GM12801 (cell line): ENCODE data around the gene ROR2.

ENCODE experiments used
- TF ChIP-seq, protein P1 (sequence below): IDR thresholded peaks from one replicate; pipeline ENCODE4 v1.5.1; 2011; ENCODE audit warnings: control low read depth; ENCODE audit not compliant: insufficient read length; ENCODE audit errors: extremely low read depth

ROR2 gene

GRCh38 chr9:91803151-91803940 is 146.7 kb downstream of the ROR2 start:
- TF ChIP-seq, protein P1, sequence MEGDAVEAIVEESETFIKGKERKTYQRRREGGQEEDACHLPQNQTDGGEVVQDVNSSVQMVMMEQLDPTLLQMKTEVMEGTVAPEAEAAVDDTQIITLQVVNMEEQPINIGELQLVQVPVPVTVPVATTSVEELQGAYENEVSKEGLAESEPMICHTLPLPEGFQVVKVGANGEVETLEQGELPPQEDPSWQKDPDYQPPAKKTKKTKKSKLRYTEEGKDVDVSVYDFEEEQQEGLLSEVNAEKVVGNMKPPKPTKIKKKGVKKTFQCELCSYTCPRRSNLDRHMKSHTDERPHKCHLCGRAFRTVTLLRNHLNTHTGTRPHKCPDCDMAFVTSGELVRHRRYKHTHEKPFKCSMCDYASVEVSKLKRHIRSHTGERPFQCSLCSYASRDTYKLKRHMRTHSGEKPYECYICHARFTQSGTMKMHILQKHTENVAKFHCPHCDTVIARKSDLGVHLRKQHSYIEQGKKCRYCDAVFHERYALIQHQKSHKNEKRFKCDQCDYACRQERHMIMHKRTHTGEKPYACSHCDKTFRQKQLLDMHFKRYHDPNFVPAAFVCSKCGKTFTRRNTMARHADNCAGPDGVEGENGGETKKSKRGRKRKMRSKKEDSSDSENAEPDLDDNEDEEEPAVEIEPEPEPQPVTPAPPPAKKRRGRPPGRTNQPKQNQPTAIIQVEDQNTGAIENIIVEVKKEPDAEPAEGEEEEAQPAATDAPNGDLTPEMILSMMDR: no peak

GRCh38 chr9:91802391-91802790 is 147.6 kb downstream of the ROR2 start:
- TF ChIP-seq, protein P1: no peak

GRCh38 chr9:91800473-91801030 is 149.5 kb downstream of the ROR2 start:
- TF ChIP-seq, protein P1: no peak

DNA sequence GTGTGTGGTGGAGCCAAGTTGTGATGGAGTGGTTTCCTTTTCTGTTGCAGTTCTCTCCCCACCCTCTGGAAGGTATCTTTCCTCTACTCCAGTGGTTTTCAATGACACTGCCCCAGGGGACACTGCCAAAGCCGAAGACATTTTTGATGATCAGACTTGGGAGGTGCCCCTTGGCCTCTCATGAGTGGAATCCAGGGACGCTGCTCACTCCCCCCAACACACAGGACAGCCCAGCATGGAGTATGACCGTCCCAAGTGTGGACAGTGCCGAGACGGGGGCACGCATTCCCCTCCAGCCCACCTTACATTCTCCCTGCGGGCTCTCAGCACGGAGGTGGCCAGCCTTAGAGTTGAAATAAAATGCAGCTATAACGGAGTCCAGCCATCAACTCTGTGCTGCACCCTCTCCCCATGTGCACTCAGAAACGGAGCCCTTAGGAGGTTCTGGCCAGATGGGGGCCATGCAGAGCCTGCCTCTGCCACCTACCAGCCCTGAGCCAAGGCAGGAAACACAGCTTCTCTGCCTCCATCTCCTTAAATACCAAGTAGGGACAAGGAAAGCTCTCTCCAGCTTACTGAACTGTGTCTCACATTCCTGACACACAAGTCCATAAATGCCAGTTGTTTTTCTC is 150.8 kb downstream of the ROR2 start:
- TF ChIP-seq, protein P1: no peak

DNA sequence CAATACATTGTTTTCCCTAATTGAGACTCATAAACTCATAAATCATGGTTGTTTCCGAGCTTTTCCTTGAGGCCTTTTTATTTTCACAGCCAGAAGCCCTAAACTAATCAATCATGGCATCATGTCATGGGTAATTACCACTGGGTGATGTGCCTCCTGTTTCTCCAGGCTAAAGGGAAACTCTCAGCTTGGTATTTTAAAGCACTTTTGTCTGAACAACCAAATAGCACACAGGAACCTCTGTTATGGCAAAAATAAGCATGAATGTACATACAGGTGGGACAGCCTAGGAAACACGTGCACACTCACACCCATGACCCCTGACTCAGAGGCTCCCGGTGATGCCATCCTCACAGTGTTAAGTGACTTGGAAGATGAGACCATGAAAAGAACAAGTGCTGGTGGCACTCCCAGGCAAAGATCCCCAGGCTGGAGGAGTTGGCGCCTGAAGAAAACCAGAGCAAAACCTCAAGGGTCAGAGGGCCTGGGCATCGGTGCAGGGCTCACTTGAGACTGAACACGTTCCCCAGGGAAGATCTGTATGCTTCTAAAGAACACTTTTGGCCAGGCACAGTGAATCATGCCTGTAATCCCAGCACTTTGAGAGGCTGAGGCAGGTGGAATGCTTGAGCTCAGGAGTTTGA is 154.3 kb downstream of the ROR2 start:
- TF ChIP-seq, protein P1: no peak

DNA sequence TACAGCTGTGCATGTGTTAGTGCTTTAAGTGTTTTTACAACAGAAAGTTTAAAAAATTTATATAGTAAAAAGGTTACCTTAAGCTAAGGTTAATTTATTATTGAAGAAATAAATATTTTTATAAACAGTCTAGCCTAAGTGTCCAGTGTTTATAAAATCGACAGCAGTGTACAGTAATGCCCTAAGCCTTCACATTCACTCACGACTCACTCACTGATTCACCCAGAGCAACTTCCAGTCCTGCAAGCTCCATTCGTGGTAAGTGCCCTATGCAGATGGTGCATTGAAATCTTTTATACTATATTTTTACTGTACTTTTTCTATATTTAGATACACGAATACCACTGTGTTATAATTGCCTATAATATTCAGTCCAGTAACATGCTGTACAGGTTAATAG is 159.1 kb downstream of the ROR2 start:
- TF ChIP-seq, protein P1: no peak

DNA sequence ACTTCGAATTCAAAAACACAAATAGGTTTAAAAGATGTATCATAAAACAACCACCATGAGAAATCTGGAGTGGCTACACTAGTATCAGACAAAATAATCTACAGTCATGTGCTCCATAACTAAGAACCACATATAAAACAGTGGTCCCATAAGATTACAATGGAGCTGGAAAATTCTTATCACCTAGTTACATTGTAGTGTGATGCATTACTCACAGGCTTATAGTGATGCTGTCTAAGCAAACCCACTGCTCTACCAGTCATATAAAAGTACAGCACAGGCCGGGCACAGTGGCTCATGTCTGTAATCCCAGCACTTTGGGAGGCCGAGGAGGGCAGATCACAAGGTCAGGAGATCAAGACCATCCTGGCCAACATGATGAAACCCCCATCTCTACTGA is 160.1 kb downstream of the ROR2 start:
- TF ChIP-seq, protein P1: no peak
